HG03045 (cell line): Measurements from ENCODE around the gene PVALEF.

Experiments used
- ATAC-seq: cut with Tn5 transposase; IDR thresholded peaks from one replicate; pipeline ENCODE4 v1.9.1; 2021; ENCODE audit warnings: mild to moderate bottlenecking, moderate library complexity; ENCODE audit not compliant: unreplicated experiment

The PVALEF gene

DNA sequence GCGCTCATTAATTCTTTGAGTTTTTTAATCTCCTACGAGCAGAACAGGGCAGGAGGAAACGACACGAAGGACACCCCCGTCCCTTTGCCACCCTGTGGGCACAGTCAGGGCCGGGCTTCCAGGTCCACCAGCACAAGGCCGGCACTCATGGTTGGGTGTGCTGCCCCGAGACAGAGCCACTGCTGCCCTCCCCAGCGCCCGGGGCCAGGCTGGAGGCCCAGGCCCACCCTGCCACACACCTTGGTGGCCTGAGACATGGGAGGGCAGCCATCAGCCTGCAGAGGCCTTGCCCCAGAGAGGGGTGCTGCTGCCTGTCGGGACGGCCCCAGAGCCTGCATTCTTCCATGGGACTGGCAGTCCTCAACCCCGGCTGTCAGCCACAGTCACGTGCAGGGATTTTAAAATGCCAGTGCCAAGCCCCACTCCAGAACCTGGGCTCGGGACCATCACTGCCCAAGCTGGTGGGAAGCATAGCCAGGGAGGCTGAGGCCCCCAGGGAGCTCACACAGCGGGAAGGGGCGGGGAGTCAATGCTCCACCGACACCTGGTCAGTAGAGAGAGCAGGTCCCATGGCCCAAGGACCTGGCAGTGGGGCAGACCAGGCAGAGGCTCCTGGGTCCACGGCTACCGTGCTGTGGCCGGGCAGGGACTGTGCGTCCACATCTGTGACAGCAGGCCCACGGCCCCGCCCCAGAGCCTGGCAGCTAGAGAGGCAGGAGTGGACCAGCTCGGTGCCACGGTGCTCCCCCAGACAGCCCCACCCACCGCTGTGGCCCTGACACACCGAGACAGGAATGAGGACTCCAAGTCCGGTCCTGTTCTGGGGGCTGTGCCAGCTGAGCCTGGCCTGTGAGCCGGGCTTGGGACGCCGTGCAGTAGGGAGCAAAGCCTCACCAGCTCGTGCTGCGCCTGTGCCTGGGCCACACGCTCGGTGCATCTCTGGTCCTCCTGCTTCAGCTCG is 29.9 kb downstream of the PVALEF start:
- no peak for ATAC-seq

GRCh38 chr17:81195941-81196495 is 30.7 kb downstream of the PVALEF start:
- no peak for ATAC-seq

GRCh38 chr17:81196505-81197408 is 31.4 kb downstream of the PVALEF start:
- no peak for ATAC-seq

- no peak for ATAC-seq
These were observed 32.1 kb downstream of the PVALEF start for GRCh38 chr17:81197409-81197795.

- ATAC-seq, result no peak
These were observed 32.7 kb downstream of the PVALEF start for GRCh38 chr17:81197831-81198490.

GRCh38 chr17:81198826-81199481 is 33.6 kb downstream of the PVALEF start:
- ATAC-seq, result no peak

- ATAC-seq, result no peak
These were observed 34.1 kb downstream of the PVALEF start for GRCh38 chr17:81199482-81199830.

- no peak for ATAC-seq
These were observed 34.9 kb downstream of the PVALEF start for GRCh38 chr17:81200201-81200600.

DNA sequence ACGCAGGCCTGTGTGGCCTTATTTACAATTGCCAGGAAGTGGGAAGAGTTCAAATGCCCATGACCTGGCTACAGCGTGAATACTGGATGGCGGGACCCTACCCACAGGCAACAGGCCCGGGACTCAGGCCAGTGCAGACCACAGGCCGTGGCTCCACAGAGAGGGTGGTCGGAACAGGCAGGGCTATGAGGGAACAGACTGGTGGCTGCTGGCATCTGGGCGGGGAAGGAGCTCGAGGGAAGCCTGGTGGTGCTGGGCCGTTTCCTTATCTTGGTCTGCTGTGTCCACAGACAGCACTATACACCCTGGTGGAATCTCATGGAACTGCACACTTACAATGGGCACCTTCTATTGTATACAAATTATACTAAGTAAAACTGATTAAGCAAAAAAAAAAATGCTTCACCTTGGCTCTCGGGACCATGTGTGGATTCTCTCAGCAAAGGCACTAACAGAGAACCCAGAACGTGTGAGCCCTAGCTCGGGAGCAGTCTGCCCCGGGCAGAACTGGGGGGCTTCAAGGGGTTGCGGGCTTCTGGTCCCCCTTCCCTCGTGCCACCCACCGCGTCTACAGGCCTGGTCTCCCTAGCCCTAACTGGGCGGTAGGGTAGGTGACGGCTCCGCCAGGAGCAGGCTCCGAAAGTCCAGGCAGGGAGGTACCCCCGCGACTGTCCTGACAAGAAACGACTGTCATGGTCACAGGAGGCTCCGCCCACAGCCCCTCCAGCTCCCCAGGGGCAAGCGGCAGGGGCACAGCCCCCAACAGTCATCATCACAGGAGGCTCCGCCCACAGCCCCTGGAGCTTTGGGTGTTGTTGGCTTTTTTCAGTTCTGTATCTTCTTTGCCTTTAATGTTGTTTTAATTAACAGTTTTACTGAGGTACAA is 35.6 kb downstream of the PVALEF start:
- no peak for ATAC-seq

DNA sequence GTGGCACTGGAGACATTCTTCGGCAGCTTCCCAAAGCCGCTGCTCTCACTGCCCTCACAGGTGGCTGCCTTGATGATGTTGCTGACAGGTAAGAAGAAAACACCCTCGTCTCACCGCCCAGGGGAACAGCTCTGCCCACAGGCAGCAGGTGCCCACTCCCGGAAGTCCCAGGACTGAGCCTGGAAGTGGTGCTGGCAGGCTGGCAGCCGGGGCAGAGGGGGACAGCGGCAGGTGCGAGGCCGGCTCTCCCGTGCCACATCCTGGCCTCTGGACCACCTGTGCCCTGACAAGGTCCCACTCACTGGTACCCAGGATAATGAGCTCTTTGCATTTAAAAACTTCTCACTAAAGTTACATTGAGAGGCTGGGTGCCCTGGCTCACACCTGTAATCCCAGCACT is 37.0 kb downstream of the PVALEF start:
- no peak for ATAC-seq

- ATAC-seq, result no peak
These were observed 37.8 kb downstream of the PVALEF start for GRCh38 chr17:81203136-81203535.

- ATAC-seq, result no peak
These were observed 39.3 kb downstream of the PVALEF start for GRCh38 chr17:81204578-81204977.

DNA sequence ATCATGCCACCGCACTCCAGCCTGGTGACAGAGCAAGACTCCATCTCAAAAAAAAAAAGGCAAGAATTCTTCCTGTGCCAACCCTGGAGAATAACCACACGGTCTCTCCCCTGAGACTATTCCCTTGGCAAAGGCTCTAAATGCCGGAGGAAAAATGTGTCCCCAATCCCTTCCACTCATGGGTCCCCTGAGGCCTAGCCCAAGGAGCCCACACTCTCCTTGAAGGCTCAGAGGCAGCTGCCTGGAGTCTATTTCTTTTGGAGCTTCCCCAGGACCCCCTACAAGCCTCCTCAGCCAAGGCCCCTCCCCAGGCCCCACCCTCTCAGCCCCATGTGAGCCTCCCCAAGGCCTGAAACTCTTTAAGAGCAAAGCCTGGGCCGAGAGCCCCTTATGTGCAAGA is 40.9 kb downstream of the PVALEF start:
- ATAC-seq, result no peak

DNA sequence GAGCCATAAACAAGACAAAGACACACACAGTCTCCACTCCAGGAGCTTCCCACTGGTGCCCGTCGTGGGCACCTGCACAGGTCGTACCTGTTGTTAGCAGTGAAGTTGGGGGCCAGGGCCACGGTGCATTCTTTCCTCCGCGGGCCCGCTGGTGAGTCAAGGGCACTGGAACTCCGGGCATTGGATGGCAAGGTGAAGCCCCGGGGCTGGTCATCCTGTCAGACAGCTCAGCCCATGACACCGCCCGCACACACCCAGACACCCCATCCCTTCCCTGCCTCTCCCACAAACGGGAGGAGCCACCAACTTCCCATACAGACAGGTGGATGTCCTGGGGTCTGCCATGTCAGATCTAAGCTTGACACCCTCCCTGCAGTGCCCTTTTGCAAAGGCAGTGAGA is 41.4 kb downstream of the PVALEF start:
- ATAC-seq, result no peak

GRCh38 chr17:81207610-81208581 is 42.6 kb downstream of the PVALEF start:
- no peak for ATAC-seq

DNA sequence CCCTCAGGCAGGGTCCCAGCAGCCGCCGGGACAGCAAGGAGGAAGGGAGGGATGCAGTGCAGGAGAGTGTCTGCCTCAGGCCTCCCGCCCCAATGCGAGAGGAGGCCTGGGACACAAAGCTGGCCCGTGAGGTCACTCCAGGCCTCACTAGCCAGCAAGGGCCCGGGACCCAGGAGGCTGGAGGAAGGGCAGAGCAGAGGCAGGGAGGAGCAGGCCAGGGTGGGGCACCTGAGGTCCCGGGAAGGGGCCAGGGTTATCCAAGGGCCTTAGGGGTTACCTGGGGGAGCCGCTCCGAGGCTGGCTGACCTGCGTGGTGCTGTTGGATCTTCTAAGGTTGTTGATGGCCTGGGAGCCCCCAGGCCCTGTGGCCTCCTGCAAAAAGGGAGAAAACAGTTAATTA is 43.3 kb downstream of the PVALEF start:
- ATAC-seq, result no peak

- no peak for ATAC-seq
These were observed 43.8 kb downstream of the PVALEF start for GRCh38 chr17:81209141-81209540.

DNA sequence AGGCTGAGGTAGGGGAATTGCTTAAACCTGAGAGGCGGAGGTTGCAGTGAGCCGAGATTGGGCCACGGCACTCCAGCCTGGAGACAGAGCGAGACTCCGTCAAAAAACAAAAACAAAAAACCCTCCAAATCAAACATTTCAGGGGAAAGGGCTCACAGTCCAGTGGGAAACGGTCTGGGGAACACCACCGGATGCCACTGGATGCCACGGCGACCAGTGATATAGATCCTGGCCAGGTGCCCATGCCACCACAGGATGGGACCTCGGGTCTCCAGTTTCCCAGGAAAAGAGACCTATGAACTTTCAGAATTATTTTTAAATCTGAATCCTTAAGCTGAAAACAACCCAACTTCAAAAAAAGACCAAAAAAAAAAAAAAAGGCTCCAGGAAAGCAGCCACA is 45.2 kb downstream of the PVALEF start:
- ATAC-seq, result no peak
